AG10803 (cell line): ENCODE data around the gene LDHAL6A.

ENCODE experiments used
- DNase-seq: peaks from one replicate; pipeline ENCODE4 v3.0.0; 2010; ENCODE audit warnings: low read depth
- H3K4me3 ChIP-seq: 2 replicates; pipeline ENCODE4 v1.5.1; 2011; ENCODE audit warnings: mild to moderate bottlenecking, low read length, control low read depth
- CTCF ChIP-seq: conservative IDR thresholded peaks from 2 replicates; pipeline ENCODE4 v1.5.1; 2011; ENCODE audit warnings: mild to moderate bottlenecking, low read length, control low read depth, inconsistent platforms

LDHAL6A gene

GRCh38 chr11:18495703-18496102 is 40.0 kb downstream of the LDHAL6A start:
- H3K4me3 ChIP-seq = no peak overlapping the region
- no peak for TF ChIP-seq CTCF
- peak; percentile 8 for DNase-seq

GRCh38 chr11:18498039-18498438 is 42.4 kb downstream of the LDHAL6A start:
- no peak overlapping the region for H3K4me3 ChIP-seq
- no peak for TF ChIP-seq CTCF
- DNase-seq = no peak

GRCh38 chr11:18501629-18502028 is 46.0 kb downstream of the LDHAL6A start:
- TF ChIP-seq CTCF = no peak

GRCh38 chr11:18502352-18502751 is 46.7 kb downstream of the LDHAL6A start:
- no peak for DNase-seq
- H3K4me3 ChIP-seq = no peak overlapping the region
- TF ChIP-seq CTCF = no peak

More at GRCh38 chr11:18501629-18502028, 46.0 kb downstream of the LDHAL6A start:
- no peak for DNase-seq
- no peak overlapping the region for H3K4me3 ChIP-seq

GRCh38 chr11:18521122-18521521 is 65.5 kb downstream of the LDHAL6A start:
- DNase-seq = no peak
- H3K4me3 ChIP-seq = no peak overlapping the region
- no peak for TF ChIP-seq CTCF

- H3K4me3 ChIP-seq = no peak overlapping the region
- 0 out of 2 replicates have a peak, but pooled peaks have one; percentile 8 for TF ChIP-seq CTCF
- peak; percentile 3 for DNase-seq
These were observed 66.7 kb downstream of the LDHAL6A start for GRCh38 chr11:18522388-18522787.

- no peak for DNase-seq
- no peak overlapping the region for H3K4me3 ChIP-seq
These were observed 67.4 kb downstream of the LDHAL6A start for GRCh38 chr11:18523084-18523483.

More at GRCh38 chr11:18523084-18523483, 67.4 kb downstream of the LDHAL6A start:
- no peak for TF ChIP-seq CTCF
